ENCODE measurements around the gene BAIAP3. TPM values are rescaled to one million over a fixed set of nuclear protein-coding genes. Genes with fewer than 3 reads are reported as not detected.

The BAIAP3 gene
- total RNA-seq, 2 experiments from 2014 or later = 0.12 to 0.46 TPM

DNA sequence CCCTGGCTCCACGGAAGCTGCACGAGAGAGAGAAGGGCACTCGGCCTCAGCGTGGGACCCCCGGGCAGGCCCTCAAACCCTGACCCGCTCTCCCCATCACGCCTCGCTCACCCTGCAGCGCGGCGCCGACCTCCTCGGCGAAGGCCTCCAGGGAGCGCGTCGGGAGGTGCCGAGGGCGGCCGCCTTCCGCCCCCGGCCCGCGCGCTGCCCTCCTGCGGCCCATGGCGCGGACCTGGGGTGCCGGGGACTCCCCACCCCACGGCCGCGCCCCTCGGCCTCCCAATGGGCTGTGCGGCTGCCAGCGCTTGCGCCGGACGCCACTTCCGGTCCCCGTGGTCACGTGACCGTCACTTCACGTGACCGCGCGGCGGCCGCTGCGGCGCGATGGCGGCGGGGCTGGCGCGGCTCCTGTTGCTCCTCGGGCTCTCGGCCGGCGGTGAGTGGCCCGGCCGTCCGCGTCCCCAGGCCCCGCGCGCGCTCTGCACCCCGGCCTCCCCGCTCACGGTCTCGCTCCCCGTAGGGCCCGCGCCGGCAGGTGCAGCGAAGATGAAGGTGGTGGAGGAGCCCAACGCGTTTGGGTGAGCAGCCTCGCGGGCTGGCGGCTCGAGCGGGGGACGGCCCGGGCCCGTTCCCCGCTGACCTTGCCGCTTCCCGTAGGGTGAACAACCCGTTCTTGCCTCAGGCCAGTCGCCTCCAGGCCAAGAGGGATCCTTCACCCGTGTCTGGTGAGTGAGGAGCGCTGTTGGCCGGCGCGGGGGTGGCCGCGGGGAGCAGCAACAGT, 18.3 kb downstream of the BAIAP3 start, which contains the start of the genes GNPTG and TSR3:
GNPTG (plus strand) TSS at position 350 of the 781 bp plus-strand sequence; CDS start at position 385, 35 bp downstream.
TSR3 (minus strand) TSS at position 297 of the 781 bp plus-strand sequence; CDS start at position 223, 74 bp downstream.
- Mint-ChIP-seq H3K27ac (peak within 1 kb of the TSS; percentile 74), H3K27me3 (no peaks in the 10 kb centered on the region), H3K4me3 (peak within 1 kb of the TSS; percentile 89), H3K9me3 (no peaks in the 10 kb centered on the region), H3K4me1 (peaks cover 21% of the 10 kb centered on the region), H3K36me3 (peaks cover 4% of the 10 kb centered on the region)
- DNase-seq = peak; percentile 94

DNA sequence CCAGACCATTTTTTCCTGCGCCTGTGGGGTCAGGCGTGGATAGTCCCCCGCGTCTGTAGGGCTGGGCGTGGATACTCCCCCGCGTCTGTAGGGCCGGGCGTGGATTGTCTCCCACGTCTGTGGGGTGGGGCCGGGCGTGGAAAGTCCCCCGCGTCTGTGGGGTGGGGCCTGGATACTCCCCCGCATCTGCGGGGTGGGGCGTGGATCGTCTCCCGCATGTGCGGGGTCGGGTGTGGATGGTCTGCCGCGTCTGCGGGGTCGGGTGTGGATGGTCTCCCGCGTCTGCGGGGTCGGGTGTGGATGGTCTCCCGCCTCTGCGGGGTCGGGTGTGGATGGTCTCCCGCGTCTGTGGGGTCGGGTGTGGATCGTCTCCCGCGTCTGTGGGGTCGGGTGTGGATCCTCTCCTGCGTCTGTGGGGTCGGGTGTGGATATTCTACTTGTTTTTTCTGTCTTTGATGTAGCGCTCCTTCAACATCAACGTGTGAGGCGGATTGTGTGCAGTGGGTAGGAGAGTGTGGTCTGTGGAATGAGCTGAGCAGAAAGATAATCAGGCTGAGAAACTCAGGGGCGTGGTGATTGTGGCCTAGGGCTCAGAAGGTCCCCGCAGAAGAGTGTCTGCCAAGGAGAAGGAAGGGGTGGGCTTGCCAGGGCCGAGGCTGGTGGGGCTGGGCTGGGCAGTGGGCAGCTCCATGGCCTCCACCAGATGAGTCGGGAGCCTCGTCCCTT, 21.5 kb downstream of the BAIAP3 start:
- H3K4me3 Mint-ChIP-seq = no peak overlapping the region
- peaks cover 4% of the 10 kb centered on the region for H3K36me3 Mint-ChIP-seq
- H3K27ac Mint-ChIP-seq = no peak overlapping the region
- peaks cover 26% of the 10 kb centered on the region for H3K4me1 Mint-ChIP-seq
- H3K9me3 Mint-ChIP-seq = no peaks in the 10 kb centered on the region
- H3K27me3 Mint-ChIP-seq = no peaks in the 10 kb centered on the region
- no peak for DNase-seq

DNA sequence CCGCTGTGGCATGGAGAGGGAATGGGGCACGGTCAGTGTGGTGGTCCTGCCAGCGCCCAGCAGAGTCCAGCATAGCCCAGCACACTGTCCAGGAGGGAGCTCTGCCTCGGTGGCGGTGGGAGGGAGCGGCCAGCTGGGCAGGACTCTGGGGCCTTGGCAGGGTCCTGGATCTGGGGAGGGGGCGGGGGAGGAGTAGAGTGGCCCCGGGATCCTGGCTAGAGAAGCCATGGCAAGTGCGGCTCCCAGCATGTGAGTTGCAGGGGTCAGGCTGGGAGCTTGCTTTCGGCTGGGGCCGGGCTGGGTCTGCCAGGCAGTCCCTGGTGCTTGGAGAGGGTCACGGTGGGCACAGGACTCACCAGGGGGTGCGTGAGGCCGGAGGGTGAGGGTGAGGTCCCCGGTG, 22.1 kb downstream of the BAIAP3 start:
- Mint-ChIP-seq H3K4me3 (no peak overlapping the region), H3K4me1 (peaks cover 21% of the 10 kb centered on the region), H3K27me3 (no peaks in the 10 kb centered on the region), H3K9me3 (no peaks in the 10 kb centered on the region), H3K36me3 (peaks cover 3% of the 10 kb centered on the region), H3K27ac (no peak overlapping the region)
- no peak for DNase-seq

DNA sequence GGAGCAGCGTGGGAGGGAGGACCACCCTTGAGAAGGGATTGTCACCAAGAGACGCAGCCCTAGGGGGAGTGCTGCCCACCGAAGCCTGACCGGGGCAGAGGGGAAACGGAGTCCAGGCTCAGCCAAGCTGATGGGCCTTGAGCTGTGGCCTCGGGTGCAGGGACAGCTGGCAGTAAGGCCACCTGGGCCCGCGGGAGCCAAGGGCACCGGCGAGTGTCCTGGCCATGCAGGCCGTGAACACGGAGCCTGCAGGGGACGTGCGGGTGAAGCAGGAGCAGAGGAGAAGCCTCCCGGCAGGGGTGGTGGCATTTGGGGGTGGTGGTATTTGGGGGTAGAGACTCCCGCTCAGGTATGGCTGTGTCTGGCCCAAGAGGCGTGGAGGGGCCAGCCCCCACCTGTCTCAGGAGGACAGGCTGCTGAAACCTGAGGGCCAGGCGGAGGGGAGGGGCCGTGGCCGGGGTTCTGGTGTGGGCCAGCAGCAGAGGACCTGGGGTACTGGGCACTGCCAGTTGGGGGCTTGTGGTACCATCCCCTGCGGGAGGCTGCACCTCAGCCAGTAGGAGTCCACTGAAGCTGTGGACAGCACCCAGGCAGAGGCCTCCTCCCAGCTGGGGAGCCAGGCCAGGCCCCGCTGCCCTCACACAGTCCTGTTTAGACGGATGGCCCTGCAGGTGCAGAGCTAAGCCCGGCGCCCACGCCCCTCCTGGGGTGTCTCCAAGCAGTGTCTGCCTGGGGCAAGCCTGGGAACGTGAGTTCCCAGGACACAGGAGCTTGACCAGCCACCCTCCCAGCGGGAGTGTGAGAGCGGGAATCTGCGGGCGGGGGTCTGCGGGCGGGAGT, 22.8 kb downstream of the BAIAP3 start:
- Mint-ChIP-seq H3K27me3 (no peaks in the 10 kb centered on the region), H3K36me3 (peaks cover 3% of the 10 kb centered on the region), H3K9me3 (no peaks in the 10 kb centered on the region), H3K4me1 (peaks cover 18% of the 10 kb centered on the region), H3K27ac (no peak overlapping the region), H3K4me3 (no peak overlapping the region)
- DNase-seq = no peak

DNA sequence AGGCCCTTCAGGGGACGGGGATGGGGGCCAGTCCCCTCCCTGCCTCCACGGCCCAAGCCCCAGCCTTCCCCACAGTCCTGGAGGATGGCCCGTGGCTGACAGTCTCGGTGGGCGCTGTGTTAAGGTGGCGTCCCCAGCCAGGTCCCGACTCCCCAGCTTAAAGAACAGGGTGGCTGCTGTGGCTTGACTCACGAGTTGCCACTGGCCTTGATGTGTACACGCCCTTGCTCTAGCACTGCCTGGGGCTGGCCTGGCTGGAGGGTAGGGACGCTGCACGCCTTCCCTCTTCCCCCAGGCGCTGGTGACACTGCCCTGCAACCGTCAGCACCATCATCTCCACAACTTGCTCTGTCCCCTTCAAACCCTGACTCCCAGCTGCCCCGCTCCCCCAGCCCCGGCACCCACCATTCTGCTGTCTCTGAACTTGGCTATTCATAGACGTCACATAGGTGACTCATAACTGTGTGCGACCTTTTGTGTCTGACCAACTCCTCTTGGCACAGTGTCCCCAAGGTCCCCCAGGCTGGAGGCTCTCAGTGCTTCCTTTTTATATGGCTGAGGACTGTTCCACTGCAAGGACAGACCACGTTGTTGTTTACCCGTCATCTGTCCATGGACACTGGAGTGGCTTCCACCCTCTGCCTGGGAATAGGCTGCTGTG, 24.6 kb downstream of the BAIAP3 start:
- Mint-ChIP-seq H3K4me1 (peaks cover 12% of the 10 kb centered on the region), H3K27ac (peak overlapping the region; percentile 12), H3K9me3 (no peaks in the 10 kb centered on the region), H3K36me3 (peaks cover 1% of the 10 kb centered on the region), H3K27me3 (no peaks in the 10 kb centered on the region), H3K4me3 (no peak overlapping the region)
- DNase-seq = no peak

DNA sequence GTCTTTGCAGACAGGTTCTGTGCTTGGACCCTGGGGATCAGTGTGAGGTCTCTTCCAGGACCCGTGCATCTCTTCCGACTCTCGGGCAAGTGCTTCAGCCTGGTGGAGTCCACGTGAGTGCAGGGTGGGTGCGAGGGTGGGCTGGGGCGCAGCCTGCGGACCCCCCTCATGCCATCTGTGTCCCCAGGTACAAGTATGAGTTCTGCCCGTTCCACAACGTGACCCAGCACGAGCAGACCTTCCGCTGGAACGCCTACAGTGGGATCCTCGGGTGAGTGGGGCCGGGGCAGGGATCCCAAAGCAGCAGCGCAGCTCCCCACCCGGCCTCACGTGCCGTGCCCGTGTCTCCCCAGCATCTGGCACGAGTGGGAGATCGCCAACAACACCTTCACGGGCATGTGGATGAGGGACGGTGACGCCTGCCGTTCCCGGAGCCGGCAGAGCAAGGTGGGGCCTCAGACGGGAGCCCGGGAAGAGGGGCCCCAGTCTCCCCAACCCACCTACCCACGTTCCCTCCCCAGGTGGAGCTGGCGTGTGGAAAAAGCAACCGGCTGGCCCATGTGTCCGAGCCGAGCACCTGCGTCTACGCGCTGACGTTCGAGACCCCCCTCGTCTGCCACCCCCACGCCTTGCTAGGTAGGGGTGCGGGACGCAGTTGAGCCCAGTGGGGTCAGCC, 28.4 kb downstream of the BAIAP3 start:
- no peaks in the 10 kb centered on the region for H3K27me3 Mint-ChIP-seq
- no peak overlapping the region for H3K27ac Mint-ChIP-seq
- H3K4me1 Mint-ChIP-seq = peaks cover 7% of the 10 kb centered on the region
- no peak overlapping the region for H3K4me3 Mint-ChIP-seq
- H3K36me3 Mint-ChIP-seq = no peaks in the 10 kb centered on the region
- no peak for DNase-seq
- no peaks in the 10 kb centered on the region for H3K9me3 Mint-ChIP-seq

DNA sequence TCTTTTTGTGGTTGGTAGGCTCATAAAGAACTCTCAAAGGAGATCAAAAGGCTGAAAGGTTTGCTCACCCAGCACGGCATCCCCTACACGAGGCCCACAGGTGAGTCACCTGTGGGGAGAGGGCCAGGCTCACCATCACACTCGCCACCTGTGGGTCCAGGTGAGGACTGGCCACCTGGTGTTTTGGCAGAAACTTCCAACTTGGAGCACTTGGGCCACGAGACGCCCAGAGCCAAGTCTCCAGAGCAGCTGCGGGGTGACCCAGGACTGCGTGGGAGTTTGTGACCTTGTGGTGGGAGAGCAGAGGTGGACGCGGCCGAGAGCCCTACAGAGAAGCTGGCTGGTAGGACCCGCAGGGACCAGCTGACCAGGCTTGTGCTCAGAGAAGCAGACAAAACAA, 29.4 kb downstream of the BAIAP3 start:
- no peak overlapping the region for H3K27ac Mint-ChIP-seq
- H3K27me3 Mint-ChIP-seq = no peaks in the 10 kb centered on the region
- no peaks in the 10 kb centered on the region for H3K36me3 Mint-ChIP-seq
- no peak overlapping the region for H3K4me3 Mint-ChIP-seq
- peaks cover 7% of the 10 kb centered on the region for H3K4me1 Mint-ChIP-seq
- no peak for DNase-seq
- H3K9me3 Mint-ChIP-seq = no peaks in the 10 kb centered on the region

DNA sequence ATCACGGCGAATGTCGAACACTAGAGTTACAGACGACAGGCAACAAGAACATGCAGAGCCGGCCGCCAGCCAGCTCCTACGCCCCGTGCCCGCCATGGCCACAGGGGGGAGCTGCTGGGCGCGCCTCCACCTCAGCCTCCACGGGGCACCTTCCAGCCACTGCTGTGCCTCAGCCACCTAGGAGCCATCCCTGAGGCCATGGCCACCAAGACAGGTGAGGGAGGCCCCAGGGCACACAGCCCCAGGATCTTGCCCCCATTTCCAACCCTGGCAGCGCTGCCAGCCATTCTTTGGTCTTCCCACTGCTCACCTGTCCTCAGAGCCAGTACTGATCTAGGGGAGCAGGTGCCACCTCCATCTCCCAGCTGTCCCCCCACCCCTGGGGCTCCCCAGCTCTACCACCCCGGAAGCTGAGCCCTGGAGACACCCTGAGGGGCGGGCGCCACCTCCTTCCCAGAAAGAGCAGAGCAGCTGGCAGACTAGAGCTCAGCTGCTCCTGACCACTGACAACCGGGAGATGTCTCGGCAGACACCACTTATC, 30.1 kb downstream of the BAIAP3 start:
- Mint-ChIP-seq H3K27ac (peak overlapping the region; percentile 38), H3K4me3 (no peak overlapping the region), H3K4me1 (peaks cover 2% of the 10 kb centered on the region), H3K27me3 (no peaks in the 10 kb centered on the region), H3K36me3 (peaks cover 2% of the 10 kb centered on the region), H3K9me3 (no peaks in the 10 kb centered on the region)
- DNase-seq = peak; percentile 74

DNA sequence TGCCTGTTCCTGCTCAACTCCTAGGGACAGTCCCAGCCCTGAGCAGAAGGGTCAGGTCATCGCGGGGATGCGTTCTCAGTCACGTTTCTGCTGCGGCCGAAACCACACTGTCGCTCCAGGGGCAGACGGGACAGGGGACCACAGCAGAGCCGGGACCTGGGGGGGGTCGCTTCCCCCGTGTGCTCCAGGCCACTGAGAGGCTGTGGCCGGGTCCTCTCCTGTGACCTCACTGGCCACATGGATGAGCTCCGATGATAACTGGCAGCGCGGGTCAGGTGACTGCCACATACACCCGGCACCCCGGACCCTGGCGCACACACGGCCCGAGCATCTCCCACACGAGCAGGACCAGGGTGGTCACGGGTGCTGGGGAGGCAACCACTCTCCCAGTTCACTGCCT, 31.1 kb downstream of the BAIAP3 start:
- Mint-ChIP-seq H3K4me3 (no peak overlapping the region), H3K4me1 (peaks cover 2% of the 10 kb centered on the region), H3K27me3 (no peaks in the 10 kb centered on the region), H3K9me3 (no peaks in the 10 kb centered on the region), H3K36me3 (peaks cover 2% of the 10 kb centered on the region), H3K27ac (no peak overlapping the region)
- no peak for DNase-seq

DNA sequence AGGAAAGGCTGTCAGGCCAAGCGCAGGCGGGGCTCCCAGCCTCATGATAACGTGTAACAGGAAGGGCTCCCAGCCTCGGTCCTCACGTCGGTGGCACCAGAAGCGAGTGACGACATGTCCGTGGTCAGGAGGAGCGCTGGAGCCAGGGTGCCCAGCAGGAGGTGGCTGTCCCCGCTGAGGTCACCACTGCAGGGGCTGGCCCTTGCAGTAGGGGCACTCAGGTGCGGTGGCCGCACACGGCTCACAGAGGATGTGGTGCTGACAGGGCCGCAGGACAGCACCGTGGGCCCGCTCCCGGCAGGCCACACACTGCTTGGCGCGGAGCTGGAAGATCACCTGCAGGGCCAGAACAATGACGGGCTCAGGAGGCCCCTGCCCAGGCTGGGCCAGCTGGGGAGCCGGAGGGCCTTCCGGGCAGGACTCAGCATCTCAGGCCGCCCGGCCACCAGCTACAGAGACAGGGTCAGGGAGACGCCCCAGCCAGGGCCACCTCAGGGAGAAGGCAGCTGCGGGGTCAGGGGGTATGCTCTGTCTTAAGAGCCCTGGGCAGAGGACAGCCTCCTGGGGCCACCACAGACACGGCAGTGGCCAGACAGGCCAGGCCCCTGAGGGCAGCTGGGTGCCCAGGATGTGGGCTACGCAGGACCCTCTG, 32.7 kb downstream of the BAIAP3 start:
- Mint-ChIP-seq H3K27me3 (no peaks in the 10 kb centered on the region), H3K27ac (peak overlapping the region; percentile 51), H3K36me3 (peaks cover 2% of the 10 kb centered on the region), H3K4me1 (peaks cover 2% of the 10 kb centered on the region), H3K4me3 (no peak overlapping the region), H3K9me3 (no peaks in the 10 kb centered on the region)
- DNase-seq = no peak

DNA sequence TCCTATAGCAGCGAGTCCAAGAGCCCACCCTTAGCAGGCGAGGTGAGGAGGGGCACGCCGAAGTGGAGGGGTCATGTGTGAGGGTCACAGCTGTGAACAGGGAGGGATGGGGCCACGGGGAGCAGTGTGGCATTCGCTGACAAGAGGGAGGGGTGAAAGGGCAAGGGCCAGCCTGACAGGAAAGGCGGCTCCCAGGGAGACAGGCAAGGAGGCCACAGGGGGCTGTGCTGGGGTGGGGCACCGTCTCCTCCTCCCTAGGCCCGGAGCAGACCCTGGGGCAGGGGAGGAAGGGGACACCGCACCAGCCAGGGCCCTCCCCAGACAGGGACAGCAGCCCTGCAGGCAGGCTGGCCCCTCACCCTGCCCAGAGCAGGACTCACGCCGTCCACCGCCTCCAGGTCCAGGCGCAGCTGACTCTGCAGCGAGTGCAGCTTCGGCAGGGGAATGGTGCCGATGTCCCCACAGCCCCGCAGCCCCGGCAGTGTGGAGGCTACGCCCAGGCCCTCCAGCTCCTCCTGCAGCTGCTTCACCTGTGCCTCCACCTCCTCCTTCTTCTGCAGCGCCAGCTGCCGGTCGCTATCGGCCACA, 33.4 kb downstream of the BAIAP3 start:
- no peaks in the 10 kb centered on the region for H3K27me3 Mint-ChIP-seq
- DNase-seq = no peak
- H3K9me3 Mint-ChIP-seq = no peaks in the 10 kb centered on the region
- peaks cover 2% of the 10 kb centered on the region for H3K4me1 Mint-ChIP-seq
- H3K36me3 Mint-ChIP-seq = peaks cover 2% of the 10 kb centered on the region
- no peak overlapping the region for H3K4me3 Mint-ChIP-seq
- H3K27ac Mint-ChIP-seq = no peak overlapping the region

DNA sequence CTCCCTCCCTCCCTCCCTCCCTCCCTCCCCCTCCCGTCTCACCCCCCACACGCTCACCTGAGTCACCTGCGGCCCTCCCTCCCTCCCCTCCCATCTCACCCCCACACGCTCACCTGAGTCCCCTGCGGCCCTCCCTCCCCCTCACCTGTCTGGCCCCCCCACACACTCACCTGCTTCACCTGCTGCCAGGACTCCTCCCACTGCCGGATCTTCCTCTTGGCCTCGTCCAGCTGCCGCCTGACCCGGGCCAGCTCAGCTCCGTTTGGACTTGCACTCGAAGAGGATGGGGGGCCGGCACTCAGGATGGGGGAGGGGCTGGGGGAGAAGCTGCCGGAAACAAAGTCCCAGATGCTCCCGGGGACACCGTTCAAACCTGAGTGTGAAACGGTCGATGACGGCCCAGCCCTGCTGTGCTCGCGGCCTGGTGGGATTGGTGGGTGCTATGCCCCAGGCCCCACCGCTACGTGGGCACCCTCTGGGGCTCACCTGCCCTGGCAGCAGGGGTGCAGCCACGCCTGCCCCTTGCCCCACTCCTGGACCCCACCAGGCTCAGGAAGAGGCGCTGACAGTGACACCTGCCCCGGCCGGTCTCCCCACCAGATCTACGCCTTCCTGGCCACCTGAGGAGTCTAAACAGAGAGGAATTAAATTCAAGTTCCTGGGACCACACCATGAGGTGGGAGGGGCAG, 34.2 kb downstream of the BAIAP3 start:
- no peak for DNase-seq
- Mint-ChIP-seq H3K9me3 (no peaks in the 10 kb centered on the region), H3K27ac (no peak overlapping the region), H3K36me3 (peaks cover 2% of the 10 kb centered on the region), H3K4me3 (no peak overlapping the region), H3K27me3 (no peaks in the 10 kb centered on the region), H3K4me1 (peaks cover 2% of the 10 kb centered on the region)
